ENCODE data around the gene DUSP23.
A peak's percentile ranks its signal among the peaks of the same experiment; 100 is the strongest.

The DUSP23 gene

GRCh38 chr1:159780583-159781582 is at the start of gene DUSP23:
Gene DUSP23, plus strand, starts transcription at chr1:159780962. Its CDS starts 139 bp downstream, at chr1:159781101.
- DNase-seq, result peak; percentile 99

GRCh38 chr1:159737238-159737916 is 43.4 kb upstream of the DUSP23 start:
- DNase-seq, result peak; percentile 27

- DNase-seq, result no peak
These were observed 36.9 kb upstream of the DUSP23 start for GRCh38 chr1:159743651-159744410.

GRCh38 chr1:159746666-159747065 is 34.1 kb upstream of the DUSP23 start:
- DNase-seq, result no peak

- no peak for DNase-seq
These were observed 32.4 kb upstream of the DUSP23 start for GRCh38 chr1:159748370-159748769.

GRCh38 chr1:159749630-159750029 is 31.1 kb upstream of the DUSP23 start:
- DNase-seq, result no peak

- no peak for DNase-seq
These were observed 30.1 kb upstream of the DUSP23 start for GRCh38 chr1:159750621-159751020.

GRCh38 chr1:159751031-159751430 is 29.7 kb upstream of the DUSP23 start:
- DNase-seq, result no peak

- DNase-seq, result no peak
These were observed 28.6 kb upstream of the DUSP23 start for GRCh38 chr1:159752135-159752580.

GRCh38 chr1:159753386-159753785 is 27.4 kb upstream of the DUSP23 start:
- DNase-seq, result no peak

GRCh38 chr1:159755451-159756007 is 25.2 kb upstream of the DUSP23 start:
- no peak for DNase-seq

GRCh38 chr1:159756397-159756796 is 24.4 kb upstream of the DUSP23 start:
- no peak for DNase-seq

GRCh38 chr1:159763686-159764085 is 17.1 kb upstream of the DUSP23 start:
- DNase-seq, result no peak

GRCh38 chr1:159765806-159766205 is 15.0 kb upstream of the DUSP23 start:
- DNase-seq, result no peak

GRCh38 chr1:159771127-159771895 is 9.5 kb upstream of the DUSP23 start:
- DNase-seq, result no peak

- DNase-seq, result no peak
These were observed 6.3 kb upstream of the DUSP23 start for GRCh38 chr1:159774465-159774864.

GRCh38 chr1:159775716-159776115 is 5.0 kb upstream of the DUSP23 start:
- peak; percentile 22 for DNase-seq

GRCh38 chr1:159778266-159778665 is 2.5 kb upstream of the DUSP23 start:
- DNase-seq, result no peak

- peak; percentile 61 for DNase-seq
These were observed 1.3 kb upstream of the DUSP23 start for GRCh38 chr1:159779403-159779851.

GRCh38 chr1:159781992-159782391 is 1.2 kb downstream of the DUSP23 start:
- DNase-seq, result no peak

GRCh38 chr1:159783724-159784123 is 3.0 kb downstream of the DUSP23 start:
- DNase-seq, result no peak

- peak; percentile 75 for DNase-seq
These were observed 5.7 kb downstream of the DUSP23 start for GRCh38 chr1:159786465-159786864.
